WTC11 (cell line): ENCODE data around the gene PKN3.

Experiments
- CREM ChIP-seq: sonication (generic); formaldehyde crosslinking; IDR thresholded peaks from 2 replicates; pipeline ENCODE4 v1.8.1; 2022; ENCODE audit warnings: mild to moderate bottlenecking, missing genetic modification reagents, moderate library complexity
- E2F1 ChIP-seq: sonication (generic); formaldehyde crosslinking; IDR thresholded peaks from 2 replicates; pipeline ENCODE4 v1.8.0; 2022; ENCODE audit warnings: mild to moderate bottlenecking, missing genetic modification reagents
- TCF7 ChIP-seq: sonication (generic); formaldehyde crosslinking; IDR thresholded peaks from 2 replicates; pipeline ENCODE4 v1.8.0; 2022; ENCODE audit warnings: mild to moderate bottlenecking, low read depth, missing genetic modification reagents, moderate library complexity
- USF2 ChIP-seq: sonication (generic); formaldehyde crosslinking; IDR thresholded peaks from 2 replicates; pipeline ENCODE4 v1.8.1; 2023; ENCODE audit warnings: mild to moderate bottlenecking, missing genetic modification reagents, moderate library complexity
- ZNF416 ChIP-seq: fragments of 250-450 bp; sonication (Bioruptor Pico); IDR thresholded peaks from 2 replicates; pipeline ENCODE4 v1.9.0; 2021; ENCODE audit warnings: mild to moderate bottlenecking, inconsistent platforms
- TF ChIP-seq, protein P1 (sequence below): fragments of 200-600 bp; IDR thresholded peaks from 2 replicates; pipeline ENCODE4 v1.8.0; 2022; ENCODE audit warnings: antibody characterized with exemption
- TF ChIP-seq, protein P2 (sequence below): sonication (generic); formaldehyde crosslinking; IDR thresholded peaks from 2 replicates; pipeline ENCODE4 v1.8.1; 2022; ENCODE audit warnings: mild to moderate bottlenecking, moderate library complexity, missing genetic modification reagents

DNA sequence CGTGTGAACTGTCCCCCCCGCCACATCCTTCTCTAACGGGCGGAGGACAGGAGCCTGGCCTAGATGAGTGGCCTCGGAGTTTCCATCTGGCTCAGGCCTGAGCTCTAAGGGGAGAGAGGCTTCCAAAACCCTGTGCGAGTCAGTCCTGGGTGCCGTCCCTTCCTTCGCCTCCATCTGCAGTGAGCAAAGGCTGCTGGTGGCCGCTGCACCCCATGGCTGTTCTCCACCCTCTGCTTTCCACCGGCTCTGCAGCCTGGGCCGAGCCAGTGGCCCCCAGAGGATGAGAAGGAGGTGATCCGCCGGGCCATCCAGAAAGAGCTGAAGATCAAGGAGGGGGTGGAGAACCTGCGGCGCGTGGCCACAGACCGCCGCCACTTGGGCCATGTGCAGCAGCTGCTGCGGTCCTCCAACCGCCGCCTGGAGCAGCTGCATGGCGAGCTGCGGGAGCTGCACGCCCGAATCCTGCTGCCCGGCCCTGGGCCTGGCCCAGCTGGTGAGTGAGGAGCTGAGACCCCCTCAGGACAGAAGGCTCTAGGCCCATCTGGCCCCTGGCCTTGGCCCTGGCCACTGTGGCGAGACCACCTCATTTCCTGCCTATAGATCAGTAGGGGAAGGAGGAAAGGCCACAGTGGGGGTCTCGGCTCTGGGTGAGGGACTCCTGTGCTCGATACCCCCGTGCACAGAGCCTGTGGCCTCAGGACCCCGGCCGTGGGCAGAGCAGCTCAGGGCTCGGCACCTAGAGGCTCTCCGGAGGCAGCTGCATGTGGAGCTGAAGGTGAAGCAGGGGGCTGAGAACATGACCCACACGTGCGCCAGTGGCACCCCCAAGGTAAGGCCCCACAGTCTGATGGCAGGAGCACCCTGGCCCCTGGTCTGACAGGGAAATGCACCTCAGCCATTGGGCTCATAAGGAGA lies 3.0 kb downstream of the PKN3 start:
- TF ChIP-seq, protein P1, sequence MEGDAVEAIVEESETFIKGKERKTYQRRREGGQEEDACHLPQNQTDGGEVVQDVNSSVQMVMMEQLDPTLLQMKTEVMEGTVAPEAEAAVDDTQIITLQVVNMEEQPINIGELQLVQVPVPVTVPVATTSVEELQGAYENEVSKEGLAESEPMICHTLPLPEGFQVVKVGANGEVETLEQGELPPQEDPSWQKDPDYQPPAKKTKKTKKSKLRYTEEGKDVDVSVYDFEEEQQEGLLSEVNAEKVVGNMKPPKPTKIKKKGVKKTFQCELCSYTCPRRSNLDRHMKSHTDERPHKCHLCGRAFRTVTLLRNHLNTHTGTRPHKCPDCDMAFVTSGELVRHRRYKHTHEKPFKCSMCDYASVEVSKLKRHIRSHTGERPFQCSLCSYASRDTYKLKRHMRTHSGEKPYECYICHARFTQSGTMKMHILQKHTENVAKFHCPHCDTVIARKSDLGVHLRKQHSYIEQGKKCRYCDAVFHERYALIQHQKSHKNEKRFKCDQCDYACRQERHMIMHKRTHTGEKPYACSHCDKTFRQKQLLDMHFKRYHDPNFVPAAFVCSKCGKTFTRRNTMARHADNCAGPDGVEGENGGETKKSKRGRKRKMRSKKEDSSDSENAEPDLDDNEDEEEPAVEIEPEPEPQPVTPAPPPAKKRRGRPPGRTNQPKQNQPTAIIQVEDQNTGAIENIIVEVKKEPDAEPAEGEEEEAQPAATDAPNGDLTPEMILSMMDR = no peak
- TF ChIP-seq ZNF416 (CRISPR knock-in tag) (no peak), CREM (CRISPR knock-in tag) (no peak), TCF7 (no peak), E2F1 (no peak), USF2 (CRISPR knock-in tag) (no peak)
- TF ChIP-seq, protein P2, sequence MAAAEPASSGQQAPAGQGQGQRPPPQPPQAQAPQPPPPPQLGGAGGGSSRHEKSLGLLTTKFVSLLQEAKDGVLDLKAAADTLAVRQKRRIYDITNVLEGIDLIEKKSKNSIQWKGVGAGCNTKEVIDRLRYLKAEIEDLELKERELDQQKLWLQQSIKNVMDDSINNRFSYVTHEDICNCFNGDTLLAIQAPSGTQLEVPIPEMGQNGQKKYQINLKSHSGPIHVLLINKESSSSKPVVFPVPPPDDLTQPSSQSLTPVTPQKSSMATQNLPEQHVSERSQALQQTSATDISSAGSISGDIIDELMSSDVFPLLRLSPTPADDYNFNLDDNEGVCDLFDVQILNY = no peak
